Kidney capillary endothelial cell (primary cell): Measurements from ENCODE around the gene NDUFV3.
A peak's percentile ranks its signal among the peaks of the same experiment; 100 is the strongest.
"Not testable (repeated sequence)": the region's sequence is repeated elsewhere in the genome, so short reads cannot be mapped to it uniquely, and the experiment has no call there.

ENCODE experiments used
- DNase-seq: peaks from one replicate; pipeline ENCODE4 v3.0.0-alpha.2; 2018; ENCODE audit warnings: low spot score

Gene NDUFV3

GRCh38 chr21:42937034-42937940 lies 44.2 kb downstream of the NDUFV3 start:
- not testable (repeated sequence) for DNase-seq

- DNase-seq = no peak
Observed at GRCh38 chr21:42937960-42938605, 45.0 kb downstream of the NDUFV3 start.

GRCh38 chr21:42938606-42938995 lies 45.5 kb downstream of the NDUFV3 start:
- not testable (repeated sequence) for DNase-seq

- DNase-seq = peak; percentile 10
Observed at GRCh38 chr21:42939582-42940413, 46.7 kb downstream of the NDUFV3 start.

GRCh38 chr21:42941696-42942085 lies 48.6 kb downstream of the NDUFV3 start:
- no peak for DNase-seq

GRCh38 chr21:42942244-42942643 lies 49.1 kb downstream of the NDUFV3 start:
- DNase-seq = no peak

- not testable (repeated sequence) for DNase-seq
Observed at GRCh38 chr21:42949094-42949755, 56.1 kb downstream of the NDUFV3 start.

- DNase-seq = not testable (repeated sequence)
Observed at GRCh38 chr21:42951193-42951592, 58.1 kb downstream of the NDUFV3 start.

- no peak for DNase-seq
Observed at GRCh38 chr21:42956824-42957630, 63.9 kb downstream of the NDUFV3 start.

- DNase-seq = not testable (repeated sequence)
Observed at GRCh38 chr21:42958122-42958521, 65.0 kb downstream of the NDUFV3 start.

GRCh38 chr21:42959728-42960127 lies 66.6 kb downstream of the NDUFV3 start:
- DNase-seq = no peak

- DNase-seq = no peak
Observed at GRCh38 chr21:42962380-42963007, 69.4 kb downstream of the NDUFV3 start.
